Upper lobe of left lung (tissue), 4 donors: ENCODE data around the gene EGFR.

Source experiments
- CTCF ChIP-seq, 6 experiments: fragments of 450-650 bp in 4 of 6; fragments of 200-600 bp in 2 of 6; sonication (generic) in 2 of 6; IDR thresholded peaks; one replicate each; pipeline ENCODE4 v1.5.1; 2016 to 2019; ENCODE audit warnings: antibody characterized with exemption in 6 of 6
- EP300 ChIP-seq, 4 donors: sonication (generic); formaldehyde crosslinking; IDR thresholded peaks; one replicate each; pipeline ENCODE4 v1.5.1; 2017; ENCODE audit warnings: antibody characterized with exemption in 4 of 4, control low read depth in 2 of 4
- POLR2AphosphoS5 ChIP-seq, 2 donors: sonication (generic); formaldehyde crosslinking; IDR thresholded peaks; one replicate each; pipeline ENCODE4 v1.5.1; 2017; ENCODE audit warnings: antibody characterized with exemption in 2 of 2

- TF ChIP-seq CTCF (IDR thresholded peaks at IDR 0.05), result no peak
- TF ChIP-seq EP300 (IDR thresholded peaks at IDR 0.05), result no peak
- no peak for TF ChIP-seq POLR2AphosphoS5 (IDR thresholded peaks at IDR 0.05)
Measured at GRCh38 chr7:54991341-54991740, 27.5 kb upstream of the EGFR start.
